ENCODE data around the gene MRPL36. TPM values are rescaled to one million over a fixed set of nuclear protein-coding genes. Genes with fewer than 3 reads are reported as not detected.

Gene MRPL36
- total and polyA plus RNA-seq, 2 donors (not counting 3 experiments of a cell fraction or from before 2014, with no cell fraction given): 70.3 to 72.7 TPM

DNA sequence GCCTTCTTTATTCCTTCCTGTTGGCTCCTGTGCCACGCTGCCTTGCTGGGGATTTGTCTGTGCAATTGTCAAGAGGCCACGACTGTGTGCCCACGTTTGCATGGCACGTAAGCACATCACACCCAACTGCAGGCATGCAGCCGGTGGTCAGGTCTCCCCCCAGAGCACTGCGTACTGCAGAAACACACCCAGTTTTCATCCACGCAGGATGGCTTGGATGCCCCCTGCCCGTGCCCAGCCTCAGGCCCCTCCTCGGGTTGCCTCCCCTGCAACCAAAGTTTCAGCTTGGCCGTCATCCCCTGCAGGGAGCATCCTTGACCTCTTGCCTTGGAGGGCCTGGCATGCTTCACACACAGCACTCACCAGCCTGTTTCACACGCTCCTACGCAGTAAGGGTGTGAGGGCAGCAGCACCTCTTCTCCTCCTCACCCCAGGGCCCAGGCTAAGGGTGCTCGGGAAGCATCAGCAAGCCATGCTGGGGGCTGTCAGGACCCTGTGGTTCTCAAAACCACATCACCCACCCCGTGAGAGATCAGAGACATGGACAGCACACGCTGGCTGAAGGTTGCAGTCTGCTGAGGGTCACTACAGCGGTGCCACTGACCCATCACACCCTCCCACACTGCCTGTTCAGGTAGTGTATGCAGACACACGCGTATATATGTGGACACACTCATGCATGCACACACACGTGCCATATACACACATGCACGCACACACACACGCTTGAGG, 3.1 kb downstream of the MRPL36 start:
- H3K9me1 ChIP-seq (replicated peaks; ENCODE audit: control insufficient read depth, extremely low read depth, insufficient read depth, low read length): no peaks in the 10 kb centered on the region
- intact Hi-C loops (cut with micrococcal nuclease) (no loop called here), dilution Hi-C loops (cut with MboI; ENCODE audit: extremely low pct_ligation_motif_present, low sequenced_read_pairs) (no loop called here)
- H3K4me2 ChIP-seq (ENCODE audit: insufficient read depth, low read length): no peak overlapping the region
- H3K9ac ChIP-seq (replicated peaks; ENCODE audit: extremely low read depth, insufficient read depth, low read length): no peak overlapping the region
- TF ChIP-seq MAX (IDR thresholded peaks at IDR 0.05; ENCODE audit: insufficient read depth, insufficient read length) (no peak), EZH2 (IDR thresholded peaks at IDR 0.05; ENCODE audit: borderline replicate concordance, low read depth, low read length, severe bottlenecking) (no peak)
- H4K20me1 ChIP-seq (replicated peaks; ENCODE audit: control insufficient read depth, extremely low read depth, insufficient read depth, low read length): no peaks in the 10 kb centered on the region
- ChIA-PET POLR2A (no interaction called here), CTCF (no interaction called here)
- peaks cover 4 to 14% of the 10 kb centered on the region in 2 experiments for H3K36me3 ChIP-seq (ENCODE audit: control insufficient read depth in 2 of 2, extremely low read depth in 1 of 2, insufficient read depth in 2 of 2, low read length in 2 of 2)
- no TSS peak for BruUV-seq (replicated peaks)
- no peak overlapping the region for H2AFZ ChIP-seq (ENCODE audit: low read depth, low read length)
- H3K27me3 ChIP-seq (ENCODE audit: control insufficient read depth in 2 of 2, insufficient read depth in 2 of 2, low read length in 2 of 2): no peaks in the 10 kb centered on the region
- H3K79me2 ChIP-seq (ENCODE audit: control insufficient read depth, insufficient read depth, low read length): peaks cover 38% of the 10 kb centered on the region
- H3K4me3 ChIP-seq (replicated peaks in 1 of 3; ENCODE audit: insufficient read depth in 1 of 3, low read depth in 1 of 3, low read length in 3 of 3): no peak overlapping the region
- peaks cover 32% of the 10 kb centered on the region for H3K4me1 ChIP-seq (ENCODE audit: control insufficient read depth, extremely low read depth, insufficient read depth, low read length)
- no peak overlapping the region for H3K27ac ChIP-seq (ENCODE audit: insufficient read depth, low read depth, low read length)
- no peaks in the 10 kb centered on the region for H3K9me3 ChIP-seq (replicated peaks; ENCODE audit: control insufficient read depth, insufficient read depth, low read length)
- FAIRE-seq (no peak), DNase-seq (ENCODE audit: low read depth, low spot score) (no peak)

- no TSS peak for BruUV-seq (replicated peaks)
- FAIRE-seq: no peak
- H3K79me2 ChIP-seq (ENCODE audit: control insufficient read depth, insufficient read depth, low read length): peaks cover 34% of the 10 kb centered on the region
- H3K27ac ChIP-seq (ENCODE audit: insufficient read depth, low read depth, low read length): no peak overlapping the region
- intact Hi-C loops (cut with micrococcal nuclease) (no loop called here), dilution Hi-C loops (cut with MboI; ENCODE audit: extremely low pct_ligation_motif_present, low sequenced_read_pairs) (no loop called here)
- H3K27me3 ChIP-seq (ENCODE audit: control insufficient read depth in 2 of 2, insufficient read depth in 2 of 2, low read length in 2 of 2): no peaks in the 10 kb centered on the region
- H3K9me1 ChIP-seq (replicated peaks; ENCODE audit: control insufficient read depth, extremely low read depth, insufficient read depth, low read length): no peaks in the 10 kb centered on the region
- TF ChIP-seq POLR2A (IDR thresholded peaks at IDR 0.05; ENCODE audit: low read depth, low read length) (no peak), JUN (IDR thresholded peaks at IDR 0.05; ENCODE audit: borderline replicate concordance, insufficient read depth, insufficient read length, low read depth) (no peak), MAX (IDR thresholded peaks at IDR 0.05; ENCODE audit: insufficient read depth, insufficient read length) (no peak), POLR2AphosphoS5 (IDR thresholded peaks at IDR 0.05; ENCODE audit: insufficient read depth, low read depth, low read length) (no peak), FOS (IDR thresholded peaks at IDR 0.05; ENCODE audit: borderline replicate concordance, insufficient read depth, low read length) (no peak), GATA2 (IDR thresholded peaks at IDR 0.05; ENCODE audit: insufficient read depth, insufficient read length, low read depth, low read length) (no peak), EZH2 (IDR thresholded peaks at IDR 0.05; ENCODE audit: borderline replicate concordance, low read depth, low read length, severe bottlenecking) (no peak), CTCF (IDR thresholded peaks at IDR 0.05; ENCODE audit: extremely low read depth in 1 of 2, insufficient read depth in 1 of 2, low read depth in 1 of 2, low read length in 2 of 2) (no peak), MYC (IDR thresholded peaks at IDR 0.05; ENCODE audit: low read depth, low read length) (no peak)
- H3K4me1 ChIP-seq (ENCODE audit: control insufficient read depth, extremely low read depth, insufficient read depth, low read length): peaks cover 35% of the 10 kb centered on the region
- ChIA-PET CTCF (no interaction called here), POLR2A (no interaction called here)
- H3K4me2 ChIP-seq (ENCODE audit: insufficient read depth, low read length): no peak overlapping the region
- peaks cover 4 to 14% of the 10 kb centered on the region in 2 experiments for H3K36me3 ChIP-seq (ENCODE audit: control insufficient read depth in 2 of 2, extremely low read depth in 1 of 2, insufficient read depth in 2 of 2, low read length in 2 of 2)
- no peak overlapping the region for H3K9ac ChIP-seq (replicated peaks; ENCODE audit: extremely low read depth, insufficient read depth, low read length)
- no peaks in the 10 kb centered on the region for H4K20me1 ChIP-seq (replicated peaks; ENCODE audit: control insufficient read depth, extremely low read depth, insufficient read depth, low read length)
- no peak overlapping the region for H2AFZ ChIP-seq (ENCODE audit: low read depth, low read length)
- no peaks in the 10 kb centered on the region for H3K9me3 ChIP-seq (replicated peaks; ENCODE audit: control insufficient read depth, insufficient read depth, low read length)
- no peak overlapping the region for H3K4me3 ChIP-seq (replicated peaks in 1 of 3; ENCODE audit: insufficient read depth in 1 of 3, low read depth in 1 of 3, low read length in 3 of 3)
- no peak for DNase-seq (ENCODE audit: low read depth, low spot score)
Measured at GRCh38 chr5:1795931-1796330, 3.7 kb downstream of the MRPL36 start.

Data from endothelial cell of umbilical vein (primary cell).